NOMO-1 treated with dmso at 0.1 percent for 144 hours (cell line): ENCODE data around the gene CEP41.

ENCODE experiments used
- DNase-seq: peaks from one replicate; lab custom pipeline; 2025; ENCODE audit not compliant: unreplicated experiment; lab: John Stamatoyannopoulos, UW

CEP41 gene

DNA sequence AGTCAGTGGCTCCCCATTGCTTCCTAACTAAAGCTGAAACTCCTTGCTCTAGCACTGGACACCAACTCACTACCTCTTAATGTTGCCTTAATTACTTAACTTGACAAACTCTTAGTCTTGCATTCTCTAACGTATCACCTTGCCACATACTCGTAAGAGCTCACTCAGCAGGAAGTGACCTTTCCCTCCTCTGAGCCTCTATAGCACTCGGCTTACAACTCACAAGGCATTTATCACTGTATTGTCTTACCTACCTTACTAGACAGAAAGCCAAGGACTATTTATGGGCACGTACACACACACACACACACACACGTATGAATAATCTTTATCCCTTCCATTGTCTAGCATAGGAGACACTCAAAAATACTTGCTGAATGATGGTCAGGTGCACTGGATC is 21.2 kb downstream of the CEP41 start:
- DNase-seq: no peak

DNA sequence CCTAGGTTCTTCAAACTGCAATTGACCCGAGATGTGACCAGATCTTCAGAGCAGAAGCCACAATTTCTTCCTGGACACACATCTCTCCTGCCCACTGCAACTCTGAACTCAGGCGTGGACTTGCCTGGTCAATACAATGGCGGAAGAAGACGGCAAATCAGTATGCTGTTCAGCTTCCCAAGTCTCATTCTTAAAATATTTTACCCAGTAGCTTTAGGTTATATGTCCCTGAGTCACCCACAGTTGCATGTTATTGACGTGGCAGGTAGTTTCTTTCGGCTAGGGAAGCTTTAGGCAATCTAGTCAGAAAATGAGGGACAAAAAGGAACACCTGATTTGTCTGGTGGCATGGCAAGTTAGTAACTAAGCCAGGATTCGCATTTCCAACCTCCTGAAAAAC is 22.5 kb downstream of the CEP41 start:
- DNase-seq: no peak

GRCh38 chr7:130417213-130417612 is 23.6 kb downstream of the CEP41 start:
- no peak for DNase-seq

GRCh38 chr7:130415006-130415405 is 25.8 kb downstream of the CEP41 start:
- DNase-seq: no peak

GRCh38 chr7:130413201-130413600 is 27.6 kb downstream of the CEP41 start:
- DNase-seq: no peak

GRCh38 chr7:130410868-130411541 is 29.8 kb downstream of the CEP41 start:
- DNase-seq: no peak

DNA sequence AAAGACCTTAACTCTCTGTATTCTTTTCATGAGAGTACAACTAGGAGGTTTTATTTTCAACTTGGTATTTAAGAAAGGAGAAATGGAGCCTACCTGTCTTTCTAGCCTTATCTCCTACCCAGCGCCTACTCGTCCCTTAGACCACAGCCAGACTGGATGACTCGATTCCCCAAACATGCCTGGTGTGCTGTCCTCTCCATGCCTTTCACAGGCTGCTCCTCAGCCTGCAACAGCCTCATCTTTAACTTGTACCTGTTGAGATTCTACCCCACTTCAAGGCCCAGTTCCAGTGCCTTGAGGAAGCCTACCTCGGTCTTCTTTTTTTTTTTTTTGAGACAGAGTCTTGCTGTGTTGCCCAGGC is 31.1 kb downstream of the CEP41 start:
- DNase-seq: no peak

DNA sequence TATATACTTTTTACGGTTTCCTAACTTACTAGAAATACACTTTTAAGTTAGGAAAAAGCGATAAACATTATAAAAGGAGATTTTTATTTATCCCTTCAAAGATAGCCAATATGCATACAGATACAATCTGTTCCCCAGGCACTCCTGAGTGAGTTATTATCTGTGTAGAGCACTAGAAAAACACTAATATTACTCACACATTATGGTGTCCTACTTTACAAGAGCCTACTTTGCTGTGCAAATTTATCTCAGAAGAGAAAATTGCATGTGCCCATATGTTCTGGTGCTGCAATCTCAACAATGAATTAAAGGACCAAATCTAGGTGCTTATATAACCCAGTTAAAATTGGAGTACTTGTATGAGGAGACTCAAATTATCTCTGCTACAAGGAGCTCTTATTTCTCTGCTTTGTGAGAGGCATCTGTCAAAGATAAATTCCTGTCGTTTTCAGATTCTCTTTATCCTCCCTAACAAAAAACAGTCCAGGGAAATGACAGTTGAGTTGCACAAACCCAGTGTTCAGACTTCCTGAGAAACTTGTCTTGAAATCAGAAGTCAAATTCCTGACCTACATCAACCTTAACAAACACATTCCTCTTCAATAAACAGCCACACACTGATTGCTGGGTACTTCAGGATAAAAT is 31.6 kb downstream of the CEP41 start:
- no peak for DNase-seq

DNA sequence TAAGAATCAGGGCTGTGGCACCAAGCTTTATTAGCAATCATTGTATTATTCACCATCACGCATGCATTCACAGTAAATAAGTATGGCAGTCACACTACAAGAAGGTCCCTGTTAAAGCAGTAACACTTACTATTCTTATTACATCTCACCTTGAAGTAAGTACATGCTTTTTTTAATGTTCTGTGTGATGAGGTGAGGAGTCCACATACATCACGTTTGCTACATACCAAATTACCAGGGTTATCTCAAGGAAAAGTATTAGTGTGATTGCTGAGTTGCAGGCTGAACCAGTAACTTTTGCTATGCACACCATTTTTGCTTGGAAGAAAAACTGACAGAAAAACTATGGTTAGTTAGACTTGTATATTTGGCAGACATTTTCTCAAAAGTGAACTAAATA is 35.8 kb downstream of the CEP41 start:
- no peak for DNase-seq

DNA sequence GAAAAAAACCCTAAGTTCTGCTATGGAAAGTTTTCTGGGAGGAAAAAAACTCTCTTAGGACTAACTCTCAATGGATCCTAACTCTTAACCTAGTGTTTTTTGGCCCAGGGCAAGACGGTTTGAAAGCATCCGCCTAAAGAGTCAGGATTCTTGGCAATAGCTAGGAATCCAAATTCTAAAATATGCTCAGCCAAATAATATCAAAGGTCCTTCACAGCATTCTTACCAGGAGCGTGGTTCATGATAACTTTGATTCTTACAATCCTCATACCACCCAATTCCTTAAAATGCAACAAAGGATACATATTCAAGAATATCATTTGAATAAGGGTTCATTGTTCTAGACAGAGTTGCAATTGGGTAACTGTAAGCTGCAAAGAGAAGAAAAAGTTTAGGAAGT is 39.2 kb downstream of the CEP41 start:
- no peak for DNase-seq

DNA sequence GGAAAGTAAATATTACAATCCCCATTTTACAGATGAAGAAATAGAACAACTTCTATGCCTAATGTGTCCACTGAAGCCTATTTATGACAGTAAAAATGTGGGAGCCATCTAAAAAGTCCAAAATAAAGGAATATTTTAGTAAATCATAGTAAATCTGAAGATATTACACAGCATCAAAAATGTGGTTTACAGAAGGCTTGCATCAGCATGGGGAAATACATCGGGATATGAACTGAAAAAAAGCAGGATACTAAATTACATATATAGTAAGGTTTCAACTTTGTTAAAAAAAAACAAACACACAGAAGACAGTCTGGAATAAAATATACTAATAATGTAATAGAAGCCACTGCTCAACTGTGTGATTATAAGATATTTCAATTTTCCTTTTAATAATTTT is 39.7 kb downstream of the CEP41 start:
- no peak for DNase-seq

DNA sequence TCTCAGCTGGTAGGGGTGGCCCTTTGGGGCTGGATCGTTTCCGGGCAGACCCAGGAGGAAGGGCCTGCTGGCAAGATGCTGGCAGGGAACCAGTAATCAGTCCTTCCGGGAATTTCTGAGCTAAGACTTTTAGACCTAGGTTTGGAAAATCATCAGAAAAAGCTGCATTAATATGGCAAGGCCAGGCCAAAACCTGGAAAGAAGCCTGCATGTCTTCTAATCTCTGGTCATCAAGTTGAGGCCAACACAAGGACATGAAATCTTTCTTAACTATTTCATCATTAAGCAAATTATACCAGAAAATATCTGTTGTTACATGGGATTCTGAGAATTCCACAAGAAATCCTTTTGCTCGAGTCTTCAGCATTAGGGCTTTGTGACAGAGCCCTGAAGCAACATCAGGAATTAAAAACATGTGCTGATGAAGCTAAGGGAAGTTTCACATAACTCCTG is 40.7 kb downstream of the CEP41 start:
- no peak for DNase-seq

DNA sequence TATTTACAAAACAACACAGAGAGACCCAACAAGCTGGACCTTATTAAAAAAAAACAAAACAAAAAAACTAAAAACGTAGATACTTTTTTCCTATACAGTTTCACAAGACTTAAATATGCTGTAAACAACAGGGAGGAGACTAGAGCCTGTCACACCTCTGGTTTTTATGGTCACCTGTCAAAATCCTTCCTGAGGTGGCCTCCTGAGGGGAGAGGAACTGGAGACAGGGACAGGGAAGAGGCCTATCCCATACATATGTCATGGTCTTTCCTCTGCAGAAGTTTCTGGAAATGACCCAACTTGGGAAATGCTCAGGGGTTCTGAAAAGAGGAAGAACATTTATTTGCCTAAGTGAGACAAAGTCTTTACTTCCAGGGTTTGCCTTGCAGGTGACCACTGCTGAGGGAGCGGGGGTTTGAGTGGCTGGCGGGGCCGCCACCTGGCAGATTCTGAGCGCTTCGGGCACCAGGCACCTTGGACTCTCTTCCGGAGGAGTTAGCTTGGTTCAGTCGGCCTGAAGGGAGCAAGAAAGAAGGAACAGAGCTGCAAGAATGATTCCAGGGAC is 42.2 kb downstream of the CEP41 start:
- DNase-seq: no peak

DNA sequence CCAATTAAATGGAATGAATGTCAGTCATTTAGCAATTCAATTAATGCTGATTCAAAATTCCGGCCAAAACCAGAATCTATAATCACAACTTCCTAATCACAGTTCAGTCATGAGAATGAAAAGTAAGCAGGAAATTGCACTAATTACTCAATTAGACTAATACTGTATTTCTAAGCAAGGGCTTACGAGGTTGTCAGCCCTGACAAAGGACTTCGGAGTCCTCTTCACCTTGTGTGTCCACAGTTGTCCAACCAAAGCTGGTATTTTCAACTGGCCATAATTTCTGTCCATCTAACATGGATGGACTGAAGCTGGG is 43.1 kb downstream of the CEP41 start:
- no peak for DNase-seq

- DNase-seq: no peak
Observed at GRCh38 chr7:130397051-130397757, 43.6 kb downstream of the CEP41 start.

- DNase-seq: no peak
Observed at GRCh38 chr7:130396109-130396508, 44.7 kb downstream of the CEP41 start.

DNA sequence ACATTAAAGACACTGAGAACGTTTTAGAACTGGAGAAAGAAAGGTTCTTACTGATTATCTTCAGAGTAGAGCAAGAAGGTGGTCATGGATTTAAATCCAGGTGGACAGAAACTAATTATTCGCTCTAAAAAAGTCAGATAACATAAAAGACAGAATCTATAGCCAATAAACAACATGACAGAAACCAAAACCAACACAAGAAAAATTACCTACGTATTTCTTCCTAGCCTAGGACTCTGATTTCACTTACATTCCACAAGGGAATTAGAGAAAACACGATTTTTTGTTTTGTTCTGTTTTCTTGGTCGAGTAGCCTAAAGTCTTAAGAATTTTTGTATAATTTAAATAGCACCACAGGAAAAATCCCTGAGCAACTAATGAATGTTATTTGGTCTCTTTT is 45.4 kb downstream of the CEP41 start:
- no peak for DNase-seq

GRCh38 chr7:130394421-130395195 is 46.2 kb downstream of the CEP41 start:
- DNase-seq: no peak

DNA sequence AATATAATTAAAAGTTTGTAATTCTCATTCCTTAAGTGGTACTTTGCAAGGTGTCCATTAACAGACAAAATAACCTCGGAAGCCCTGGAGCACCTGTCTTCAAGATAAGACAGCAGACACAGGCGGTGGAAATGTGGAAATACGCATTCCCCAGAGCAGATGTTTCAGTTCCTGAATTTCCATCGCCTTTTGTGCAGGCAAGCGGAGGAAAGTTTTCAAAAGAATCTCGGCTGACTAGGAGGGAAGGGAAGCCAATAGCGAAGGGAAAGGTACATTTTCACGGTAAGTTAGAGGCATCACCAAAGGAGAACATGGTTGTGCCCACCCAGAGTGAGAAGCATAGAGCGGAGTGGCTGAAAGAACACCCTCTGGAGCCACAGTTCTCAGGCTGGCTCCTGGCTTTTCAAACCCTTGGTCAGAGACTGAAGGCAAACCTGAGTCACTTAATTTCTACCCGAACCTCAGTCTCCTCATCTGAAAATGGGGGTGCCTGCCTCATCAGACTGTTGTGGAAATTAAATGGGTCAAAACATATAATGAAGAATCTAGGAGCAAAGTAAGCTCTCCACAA is 46.9 kb downstream of the CEP41 start:
- no peak for DNase-seq

DNA sequence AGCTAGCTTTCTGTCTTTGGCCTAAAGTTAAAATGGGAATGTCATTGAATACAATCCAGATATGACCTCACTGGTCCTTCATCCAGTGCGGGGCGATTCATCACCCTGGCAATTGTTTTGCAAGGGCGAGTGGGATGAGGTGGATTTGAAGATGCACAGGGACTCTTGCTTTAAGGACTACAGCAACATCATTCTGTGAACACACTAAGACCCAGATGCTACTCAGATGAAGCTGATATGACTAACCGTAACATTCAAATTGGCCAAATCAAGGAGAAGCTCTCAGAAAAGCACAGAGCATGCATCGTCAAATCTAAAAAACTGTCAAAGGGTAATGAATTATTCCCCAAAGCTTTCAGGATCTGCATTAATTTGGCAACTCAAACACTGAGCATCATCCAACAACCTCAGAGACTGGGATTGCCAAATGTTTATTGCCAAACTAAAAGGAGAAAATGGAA is 47.7 kb downstream of the CEP41 start:
- no peak for DNase-seq

DNA sequence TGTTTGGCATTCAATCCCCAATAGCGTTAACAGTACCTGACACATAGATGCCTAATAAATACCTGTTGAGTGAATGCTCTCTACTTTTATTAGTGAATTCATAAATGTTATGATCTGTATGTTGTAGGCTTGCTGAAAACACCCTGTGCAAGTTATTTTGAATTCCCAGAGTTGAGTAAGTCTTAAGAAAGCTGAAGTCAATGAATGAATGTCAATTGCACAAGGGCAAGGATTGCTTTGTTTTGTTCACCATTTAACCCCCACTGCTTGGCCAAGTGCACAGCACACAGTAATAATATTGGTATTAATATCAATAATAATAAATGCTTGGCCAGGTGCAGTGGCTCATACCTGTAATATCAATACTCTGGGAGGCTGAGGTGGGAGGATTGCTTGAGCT is 50.3 kb downstream of the CEP41 start:
- DNase-seq: no peak
